Measurements from ENCODE around the gene QRFP. TPM values are rescaled to one million over a fixed set of nuclear protein-coding genes. Genes with fewer than 3 reads are reported as not detected.

QRFP gene
- total RNA-seq, 1 experiment from 2014 or later = not detected

DNA sequence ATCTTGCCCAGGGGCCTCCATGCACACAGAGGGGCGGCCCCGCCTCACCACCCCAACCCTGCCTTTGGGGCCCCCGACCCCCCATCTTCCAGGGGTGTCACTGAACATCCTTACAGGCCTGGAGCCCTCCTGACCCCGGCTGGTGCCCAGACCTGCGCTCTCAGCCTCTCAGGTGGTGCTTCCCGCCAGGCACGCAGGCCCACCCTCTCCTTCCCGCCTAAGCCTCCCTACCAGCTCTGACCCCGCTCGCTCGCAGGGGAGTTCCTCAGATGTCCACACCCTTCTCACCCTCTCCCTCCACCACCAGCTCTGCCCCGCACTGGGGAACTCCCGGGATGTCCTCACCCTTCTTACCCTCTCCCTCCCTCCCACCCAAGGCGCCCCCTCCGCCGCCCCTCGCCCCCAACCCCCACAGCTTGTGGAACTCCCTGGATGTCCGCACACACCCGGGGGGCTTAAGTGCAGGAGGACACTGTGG, 12.3 kb upstream of the QRFP start:
- Mint-ChIP-seq H3K36me3 (ENCODE audit: insufficient read depth, unreplicated experiment) (peaks cover 6% of the 10 kb centered on the region), H3K27me3 (ENCODE audit: insufficient read depth, unreplicated experiment) (peaks cover 12% of the 10 kb centered on the region), H3K4me3 (ENCODE audit: unreplicated experiment) (no peak overlapping the region), H3K4me1 (ENCODE audit: insufficient read depth, unreplicated experiment) (no peaks in the 10 kb centered on the region), H3K27ac (ENCODE audit: low read depth, unreplicated experiment) (no peak overlapping the region), H3K9me3 (ENCODE audit: unreplicated experiment) (no peaks in the 10 kb centered on the region)
- POLR2A ChIA-PET = no interaction called here
- no peak for TF ChIP-seq CTCF (IDR thresholded peaks at IDR 0.05; ENCODE audit: unreplicated experiment)
- CTCF ChIA-PET = no interaction called here
- no peak for DNase-seq (ENCODE audit: unreplicated experiment)
- intact Hi-C loops (cut with micrococcal nuclease) = no loop called here
- BruUV-seq (replicated peaks) = no TSS peak

DNA sequence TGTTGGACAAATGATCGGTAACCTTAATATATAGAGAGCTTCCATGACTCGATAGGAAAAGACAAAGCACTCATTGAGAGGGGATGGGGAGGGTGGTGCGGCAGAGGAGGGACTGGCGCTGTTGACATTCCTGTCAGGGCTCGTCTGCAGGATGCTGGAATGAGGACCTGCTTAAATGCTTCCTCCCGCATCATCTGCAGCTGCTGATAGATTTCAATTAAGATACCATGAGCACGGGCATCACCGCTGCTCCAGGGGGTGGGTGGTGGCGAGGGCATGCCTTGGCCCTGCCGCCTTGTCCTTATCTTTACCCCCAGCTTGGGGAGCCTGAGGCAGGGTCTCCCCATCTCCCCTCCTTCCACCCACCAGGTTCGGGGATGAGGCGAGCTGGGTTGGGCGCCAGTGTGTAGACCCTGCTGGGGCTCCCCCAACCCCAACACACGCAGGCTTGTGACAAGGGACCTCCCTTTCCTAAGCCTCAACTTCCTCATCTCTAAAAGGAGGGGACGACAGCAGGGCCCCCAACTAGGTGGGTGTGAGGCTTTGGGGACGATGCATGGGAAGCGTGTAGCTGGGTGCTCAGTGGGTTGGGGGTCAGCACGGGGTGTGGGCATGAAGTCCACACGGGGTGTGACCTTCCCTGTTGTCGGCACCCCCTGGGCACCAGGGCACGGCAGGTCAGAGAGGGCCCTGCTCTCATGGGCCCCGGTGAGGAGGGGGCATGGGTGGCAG, 11.7 kb upstream of the QRFP start:
- H3K27me3 Mint-ChIP-seq (ENCODE audit: insufficient read depth, unreplicated experiment) = peaks cover 12% of the 10 kb centered on the region
- H3K4me3 Mint-ChIP-seq (ENCODE audit: unreplicated experiment) = no peak overlapping the region
- no peak for DNase-seq (ENCODE audit: unreplicated experiment)
- BruUV-seq (replicated peaks) = no TSS peak
- no peaks in the 10 kb centered on the region for H3K9me3 Mint-ChIP-seq (ENCODE audit: unreplicated experiment)
- intact Hi-C loops (cut with micrococcal nuclease) = no loop called here
- CTCF ChIA-PET = interaction anchor here (0.6 kb wide), 1 partner anchor 173 kb away, joined by 4 read pairs; no protein-coding TSS in a partner anchor
- H3K4me1 Mint-ChIP-seq (ENCODE audit: insufficient read depth, unreplicated experiment) = no peaks in the 10 kb centered on the region
- POLR2A ChIA-PET = no interaction called here
- H3K36me3 Mint-ChIP-seq (ENCODE audit: insufficient read depth, unreplicated experiment) = peaks cover 6% of the 10 kb centered on the region
- TF ChIP-seq CTCF (IDR thresholded peaks at IDR 0.05; ENCODE audit: unreplicated experiment) = no peak
- H3K27ac Mint-ChIP-seq (ENCODE audit: low read depth, unreplicated experiment) = no peak overlapping the region

- no TSS peak for BruUV-seq (replicated peaks)
Observed at GRCh38 chr9:130906735-130907416, 10.3 kb upstream of the QRFP start.

More at GRCh38 chr9:130906735-130907416, 10.3 kb upstream of the QRFP start:
- ChIA-PET POLR2A (no interaction called here), CTCF (interaction anchor here (0.7 kb wide), 1 partner anchor 40 kb away, joined by 3 read pairs; no protein-coding TSS in a partner anchor)
- no peaks in the 10 kb centered on the region for H3K9me3 Mint-ChIP-seq (ENCODE audit: unreplicated experiment)
- TF ChIP-seq CTCF (IDR thresholded peaks at IDR 0.05; ENCODE audit: unreplicated experiment) = no peak
- H3K27ac Mint-ChIP-seq (ENCODE audit: low read depth, unreplicated experiment) = no peak overlapping the region
- H3K27me3 Mint-ChIP-seq (ENCODE audit: insufficient read depth, unreplicated experiment) = peaks cover 12% of the 10 kb centered on the region
- DNase-seq (ENCODE audit: unreplicated experiment) = no peak
- no peak overlapping the region for H3K4me3 Mint-ChIP-seq (ENCODE audit: unreplicated experiment)
- intact Hi-C loops (cut with micrococcal nuclease) = no loop called here
- peaks cover 6% of the 10 kb centered on the region for H3K36me3 Mint-ChIP-seq (ENCODE audit: insufficient read depth, unreplicated experiment)
- no peaks in the 10 kb centered on the region for H3K4me1 Mint-ChIP-seq (ENCODE audit: insufficient read depth, unreplicated experiment)

All from MCF 10A (cell line).